Esophagus muscularis mucosa (tissue), 3 donors: Measurements from ENCODE around the gene KRT75.

Experiments used
- POLR2A ChIP-seq: fragments of 450-650 bp; IDR thresholded peaks from one replicate; pipeline ENCODE4 v1.6.1; 2017; ENCODE audit warnings: antibody characterized with exemption, moderate library complexity, mild to moderate bottlenecking, low read depth
- POLR2AphosphoS5 ChIP-seq, 2 donors: sonication (generic); formaldehyde crosslinking; IDR thresholded peaks; one replicate each; pipeline ENCODE4 v1.6.1; 2017; ENCODE audit warnings: antibody characterized with exemption in 2 of 2
- TF ChIP-seq, protein P1 (sequence below), 3 experiments: fragments of 200-600 bp in 2 of 3; fragments of 450-650 bp in 1 of 3; sonication (generic) in 2 of 3; IDR thresholded peaks; one replicate each; pipeline ENCODE4 v1.5.1; 2017 to 2019; ENCODE audit warnings: antibody characterized with exemption in 3 of 3, mild to moderate bottlenecking in 2 of 3, moderate library complexity in 1 of 3

DNA sequence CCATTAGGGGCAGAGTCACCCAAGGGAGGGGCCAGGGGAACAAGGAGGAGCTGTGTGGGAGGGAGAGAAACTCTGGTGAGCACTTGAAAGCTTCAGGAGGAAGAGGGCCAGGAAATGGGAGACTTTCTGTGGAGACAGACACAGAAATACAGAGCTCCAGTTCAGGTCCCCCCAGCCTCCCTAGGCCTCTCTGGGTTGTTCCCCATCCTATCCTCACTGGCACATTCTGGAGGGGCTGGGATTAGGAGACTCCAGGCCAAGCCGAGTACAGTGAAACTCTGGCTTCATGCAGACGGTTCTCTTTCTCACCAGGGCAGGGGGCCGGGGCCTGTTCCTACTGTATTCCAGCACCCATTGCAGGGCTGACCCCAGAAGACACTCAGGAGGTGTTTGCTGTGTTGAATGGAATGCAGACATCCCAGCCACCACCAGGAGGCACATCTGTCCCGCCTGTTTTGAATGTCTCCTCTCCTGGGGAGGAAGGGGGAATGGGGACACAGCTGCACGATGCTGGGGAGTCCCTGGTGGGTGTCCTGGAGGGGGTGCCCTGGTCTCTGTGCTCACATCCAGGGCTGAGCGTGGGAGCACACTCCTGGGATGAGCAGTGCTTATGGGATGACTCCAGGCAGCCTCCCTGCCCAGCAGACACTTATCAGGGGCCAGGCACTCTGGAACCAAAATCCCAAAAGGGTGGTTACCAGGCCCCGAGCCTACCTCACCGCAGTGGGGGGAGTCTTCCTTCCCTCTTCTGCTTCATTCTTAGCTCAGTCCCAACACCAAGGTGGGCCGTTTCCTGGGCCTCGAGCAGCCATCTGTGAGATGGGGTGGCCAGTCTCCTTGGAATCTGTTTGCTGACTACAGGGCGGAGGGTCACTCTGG lies 43.2 kb downstream of the KRT75 start:
- TF ChIP-seq POLR2A, result no peak
- TF ChIP-seq, protein P1, sequence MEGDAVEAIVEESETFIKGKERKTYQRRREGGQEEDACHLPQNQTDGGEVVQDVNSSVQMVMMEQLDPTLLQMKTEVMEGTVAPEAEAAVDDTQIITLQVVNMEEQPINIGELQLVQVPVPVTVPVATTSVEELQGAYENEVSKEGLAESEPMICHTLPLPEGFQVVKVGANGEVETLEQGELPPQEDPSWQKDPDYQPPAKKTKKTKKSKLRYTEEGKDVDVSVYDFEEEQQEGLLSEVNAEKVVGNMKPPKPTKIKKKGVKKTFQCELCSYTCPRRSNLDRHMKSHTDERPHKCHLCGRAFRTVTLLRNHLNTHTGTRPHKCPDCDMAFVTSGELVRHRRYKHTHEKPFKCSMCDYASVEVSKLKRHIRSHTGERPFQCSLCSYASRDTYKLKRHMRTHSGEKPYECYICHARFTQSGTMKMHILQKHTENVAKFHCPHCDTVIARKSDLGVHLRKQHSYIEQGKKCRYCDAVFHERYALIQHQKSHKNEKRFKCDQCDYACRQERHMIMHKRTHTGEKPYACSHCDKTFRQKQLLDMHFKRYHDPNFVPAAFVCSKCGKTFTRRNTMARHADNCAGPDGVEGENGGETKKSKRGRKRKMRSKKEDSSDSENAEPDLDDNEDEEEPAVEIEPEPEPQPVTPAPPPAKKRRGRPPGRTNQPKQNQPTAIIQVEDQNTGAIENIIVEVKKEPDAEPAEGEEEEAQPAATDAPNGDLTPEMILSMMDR (IDR thresholded peaks at IDR 0.05), result peak; percentile 22 to 45 (median 34)
- no peak for TF ChIP-seq POLR2AphosphoS5 (IDR thresholded peaks at IDR 0.05)
